AG20443 (cell line): ENCODE measurements around the gene SEMA6C.
"Not testable (repeated sequence)": the region's sequence is repeated elsewhere in the genome, so short reads cannot be mapped to it uniquely, and the experiment has no call there.

Experiments used
- DNase-seq: peaks from one replicate; pipeline ENCODE4 v3.0.0; 2012; ENCODE audit warnings: low spot score, mixed read lengths

The SEMA6C gene

DNA sequence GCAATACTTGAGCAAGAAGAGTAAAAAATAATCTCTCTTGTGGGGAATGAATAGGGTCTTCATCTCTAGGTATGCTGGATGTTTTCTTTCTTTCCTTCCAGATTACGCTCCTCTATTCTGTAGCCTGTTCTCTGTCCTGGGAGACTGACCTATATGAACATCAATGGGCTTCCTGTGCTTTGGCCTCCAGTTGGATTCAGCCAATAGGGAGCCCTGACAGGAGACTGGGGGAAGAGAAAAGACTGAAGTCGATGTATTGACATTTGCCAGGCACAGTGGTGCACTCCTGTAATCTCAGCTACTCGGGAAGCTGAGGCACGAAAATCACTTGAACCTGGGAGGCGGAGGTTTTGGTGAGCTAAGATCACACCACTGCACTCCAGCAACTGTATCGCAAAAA, 17.6 kb downstream of the SEMA6C start:
- DNase-seq: no peak

DNA sequence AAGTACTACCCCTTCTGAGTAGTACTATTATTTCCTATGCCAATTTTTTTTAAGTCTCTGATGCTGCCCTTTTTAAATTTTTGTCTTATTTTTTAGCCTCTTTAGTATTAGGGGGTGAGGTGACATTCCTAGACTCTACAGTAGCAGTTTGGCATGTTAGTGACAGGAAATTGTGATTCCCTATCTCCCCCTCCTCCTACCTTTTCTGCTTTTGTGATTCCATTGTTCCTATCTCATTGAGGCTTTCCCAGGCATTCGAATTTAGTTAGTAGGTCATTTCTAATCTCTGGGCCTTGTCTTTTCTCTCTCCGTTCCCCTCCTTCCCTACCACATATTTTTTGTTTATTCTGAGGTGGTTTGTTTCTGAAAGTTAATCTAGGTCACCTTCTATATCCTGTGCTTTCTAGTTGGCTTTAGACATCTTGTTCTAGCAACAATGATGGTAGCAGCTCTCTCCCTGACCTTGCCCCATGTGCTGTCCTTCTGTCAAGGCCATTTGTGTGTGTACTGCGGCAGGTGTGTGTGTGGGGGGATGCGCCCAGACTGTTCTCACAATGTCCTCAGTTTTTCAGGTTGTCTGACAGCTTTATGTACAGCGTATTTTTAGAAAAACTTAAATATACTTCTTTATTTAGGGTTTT, 21.5 kb downstream of the SEMA6C start:
- DNase-seq: no peak

DNA sequence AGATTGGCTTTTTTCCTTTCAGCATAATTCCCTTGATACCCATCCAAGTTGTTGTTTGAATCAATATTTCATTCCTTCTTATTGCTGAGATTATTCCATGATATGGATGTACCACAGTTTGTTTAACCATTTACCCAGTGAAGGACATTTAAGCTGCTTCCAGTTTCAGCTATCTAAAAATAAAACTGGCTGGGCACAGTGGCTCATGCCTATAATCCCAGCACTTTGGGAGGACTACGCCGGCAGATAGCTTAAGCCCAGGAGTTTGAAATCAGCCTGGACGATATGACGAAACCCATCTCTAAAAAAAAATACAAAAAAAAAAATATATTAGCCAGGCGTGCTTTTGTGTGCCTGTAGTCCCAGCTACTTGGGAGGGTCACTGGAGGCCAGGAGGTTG, 32.6 kb downstream of the SEMA6C start:
- DNase-seq: no peak

DNA sequence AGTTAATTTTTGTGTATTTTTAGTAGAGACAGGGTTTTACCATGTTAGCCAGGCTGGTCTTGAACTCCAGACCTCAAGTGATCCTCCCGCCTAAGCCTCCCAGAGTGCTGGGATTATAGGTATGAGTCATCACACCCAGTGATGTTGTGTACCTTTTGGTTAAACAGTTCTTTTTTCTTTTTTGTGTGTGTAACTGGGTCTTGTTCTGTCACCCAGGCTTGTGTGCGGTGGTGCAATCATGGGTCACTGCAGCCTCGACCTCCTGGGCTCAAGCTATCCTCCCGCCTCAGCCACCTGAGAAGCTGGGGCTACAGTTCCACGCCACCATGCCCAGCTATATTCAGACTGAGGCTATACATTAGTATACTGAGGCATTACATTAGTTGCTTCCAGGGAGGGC, 38.1 kb downstream of the SEMA6C start:
- DNase-seq: no peak

DNA sequence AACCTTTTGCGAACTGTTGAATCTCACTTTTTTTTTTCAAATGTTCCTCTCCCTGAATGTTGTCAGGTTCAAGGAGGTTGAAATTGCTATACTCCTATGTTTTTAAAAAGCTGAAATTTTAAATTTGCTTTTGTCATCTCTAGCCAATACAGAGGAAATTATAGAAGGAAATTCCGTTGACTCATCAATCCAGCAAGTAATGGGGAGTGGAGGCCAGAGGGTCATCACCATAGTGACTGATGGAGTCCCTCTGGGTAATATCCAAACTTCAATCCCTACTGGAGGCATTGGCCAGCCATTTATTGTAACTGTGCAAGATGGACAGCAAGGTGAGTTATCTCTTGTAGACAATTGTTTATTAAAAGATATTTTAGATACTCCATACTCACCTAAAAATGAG, 39.5 kb downstream of the SEMA6C start:
- DNase-seq: peak; percentile 30

DNA sequence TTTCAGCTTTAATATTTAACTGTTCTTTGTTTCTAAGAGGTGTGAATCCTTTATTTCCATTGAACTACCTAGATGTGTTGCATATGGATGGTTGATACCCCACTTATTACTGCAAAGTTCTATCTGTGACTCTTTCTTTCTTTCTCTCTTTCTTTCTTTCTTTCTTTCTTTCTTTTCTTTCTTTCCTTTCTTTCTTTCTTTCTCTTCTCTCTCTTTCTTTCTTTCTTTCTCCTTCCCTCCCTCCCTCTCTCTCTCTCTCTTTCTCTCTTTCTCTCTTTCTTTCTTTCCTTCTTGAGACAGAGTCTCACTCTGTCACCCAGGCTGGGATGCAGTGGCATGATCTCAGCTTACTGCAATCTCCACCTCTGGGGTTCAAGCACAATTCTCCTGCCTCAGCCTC, 41.8 kb downstream of the SEMA6C start:
- no peak for DNase-seq

DNA sequence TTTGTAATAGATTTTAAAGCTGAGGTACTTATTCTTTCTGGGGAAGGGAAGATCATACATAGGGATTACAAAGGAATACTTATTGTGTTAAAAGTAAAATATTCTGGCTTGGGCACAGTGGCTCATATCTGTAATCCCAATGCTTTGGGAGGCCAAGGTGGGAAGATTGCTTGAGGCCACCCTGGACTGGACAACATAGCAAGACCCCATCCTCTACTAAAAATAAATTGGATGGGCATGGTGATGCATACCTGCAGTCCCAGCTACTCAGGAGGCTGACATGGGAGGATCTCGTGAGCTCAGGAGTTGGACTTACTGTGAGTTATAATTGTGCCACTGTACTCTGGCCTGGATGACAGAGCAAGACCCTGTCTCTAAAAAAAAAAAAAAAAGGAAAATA, 48.3 kb downstream of the SEMA6C start:
- no peak for DNase-seq

DNA sequence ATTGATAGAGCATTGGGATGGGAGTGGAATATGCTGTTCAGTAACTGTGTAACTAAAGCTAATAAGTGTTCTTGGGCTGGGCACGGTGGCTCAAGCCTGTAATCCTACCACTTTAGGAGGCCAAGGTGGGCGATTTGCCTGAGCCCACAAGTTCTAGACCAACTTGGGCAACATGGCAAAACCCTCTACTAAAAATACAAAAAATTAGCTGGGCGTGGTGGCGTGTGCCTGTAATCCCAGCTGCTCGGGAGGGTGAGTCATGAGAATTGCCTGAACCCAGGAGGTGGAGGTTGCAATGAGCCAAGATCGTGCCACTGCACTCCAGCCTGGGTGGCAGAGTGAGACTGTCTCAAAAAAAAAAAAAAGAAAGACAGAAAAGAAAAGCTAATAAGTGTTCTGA, 49.0 kb downstream of the SEMA6C start:
- not testable (repeated sequence) for DNase-seq

DNA sequence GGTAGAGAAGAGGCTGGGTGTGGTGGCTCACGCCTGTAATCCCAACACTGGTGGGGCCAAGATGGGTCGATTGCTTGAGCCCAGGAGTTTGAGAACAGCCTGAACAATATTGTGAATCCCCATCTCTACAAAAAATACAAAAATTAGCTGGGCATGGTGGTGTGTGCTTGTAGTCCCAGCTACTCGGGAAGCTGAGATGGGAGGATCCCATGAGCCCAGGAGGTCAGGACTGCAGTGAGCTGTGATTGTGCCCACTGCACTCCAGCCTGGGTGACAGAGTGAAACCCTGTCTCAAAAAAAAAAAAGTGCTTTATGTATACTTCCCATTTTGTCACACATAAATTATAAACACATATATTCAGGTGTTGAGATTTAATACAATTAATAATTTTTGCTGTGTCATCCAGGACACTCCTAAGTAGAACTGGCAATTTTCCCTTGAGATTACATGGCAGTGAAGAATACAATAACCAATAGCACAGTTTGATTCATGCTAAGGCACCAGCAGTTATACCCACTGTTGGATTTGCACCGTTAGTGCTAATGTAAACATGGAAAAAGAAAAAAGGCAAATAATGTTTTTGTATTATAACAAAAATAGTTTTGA, 60.4 kb downstream of the SEMA6C start:
- no peak for DNase-seq
